HCT116 (cell line): ENCODE measurements around the gene SMG6. TPM values are rescaled to one million over a fixed set of nuclear protein-coding genes. Genes with fewer than 3 reads are reported as not detected.

ENCODE experiments used
- ATAC-seq: fragments of 200-7000 bp; cut with Tn5 transposase; 2 replicates; pipeline ENCODE4 v1.9.1; 2020; ENCODE audit warnings: mild to moderate bottlenecking, moderate library complexity
- BruUV-seq: library from RNA; stranded (reverse); fragments of 400-500 nt; replicated peaks from 2 replicates; lab custom pipeline; 2021; lab: Mats Ljungman, UMichigan
- CTCF ChIA-PET: fragments of 300-600 bp; sonication (Branson Sonifier 250); formaldehyde crosslinking; loops from one replicate; lab custom pipeline; 2021; ENCODE audit warnings: antibody characterized with exemption; lab: Charles Lee
- POLR2A ChIA-PET: fragments of 300-600, 350-600 bp; sonication (Branson Sonifier 250); formaldehyde crosslinking; loops from one replicate; lab custom pipeline; 2021; ENCODE audit warnings: antibody characterized with exemption; lab: Charles Lee
- RAD21 ChIA-PET, 2 experiments: fragments of 300-600 bp; sonication (Branson Sonifier 250); formaldehyde crosslinking; loops; one replicate each; lab custom pipeline; 2023; ENCODE audit warnings: low total read pairs in 2 of 2; ENCODE audit not compliant: uncharacterized antibody in 2 of 2, unreplicated experiment in 2 of 2, low non-redundant PET in 1 of 2; lab: Charles Lee
- DNase-seq: peaks from one replicate; pipeline ENCODE4 v3.0.0-alpha.2; 2010; ENCODE audit warnings: low read depth, low spot score
- H2AFZ ChIP-seq: fragments of 200-600 bp; shearing (Covaris generic), sonication (generic); 2 replicates; pipeline ENCODE4 v1.6.1; 2017; ENCODE audit warnings: low read depth, mixed run types, mixed read lengths, antibody characterized with exemption, low read length; ENCODE audit not compliant: poor library complexity, severe bottlenecking
- H3K27ac ChIP-seq: 2 replicates; pipeline ENCODE4 v1.5.1; 2012; ENCODE audit warnings: low read depth, low read length
- H3K27me3 ChIP-seq: fragments of 200-600 bp; sonication (generic); 2 replicates; pipeline ENCODE4 v1.6.1; 2016; ENCODE audit warnings: mixed run types, low read length, mixed read lengths; ENCODE audit not compliant: insufficient read depth
- H3K36me3 ChIP-seq, 2 experiments: fragments of 200-500 bp in 1 of 2; fragments of 200-600 bp in 1 of 2; sonication (Bioruptor generic) in 1 of 2; sonication (generic) in 1 of 2; 2 replicates each; pipeline versions ENCODE4 v1.5.1 to v1.6.1; 2014 to 2016; ENCODE audit warnings: low read length in 2 of 2, inconsistent platforms in 1 of 2, mixed read lengths in 1 of 2, mixed run types in 1 of 2; ENCODE audit not compliant: insufficient read depth in 2 of 2, control insufficient read depth in 1 of 2
- H3K4me1 ChIP-seq, 2 experiments: fragments of 200-600 bp in 1 of 2; sonication (generic) in 1 of 2; 2 replicates each; pipeline versions ENCODE4 v1.5.1 to v1.6.1; 2012 to 2017; ENCODE audit warnings: low read length in 2 of 2, inconsistent platforms in 1 of 2, mild to moderate bottlenecking in 1 of 2, mixed read lengths in 1 of 2, mixed run types in 1 of 2, moderate library complexity in 1 of 2; ENCODE audit not compliant: insufficient read depth in 2 of 2, control insufficient read depth in 1 of 2
- H3K4me2 ChIP-seq: fragments of 200-600 bp; sonication (generic); 2 replicates; pipeline ENCODE4 v1.6.1; 2017; ENCODE audit warnings: mixed run types, low read length, mixed read lengths
- H3K4me3 ChIP-seq, 2 experiments: fragments of 200-600 bp in 1 of 2; sonication (generic) in 1 of 2; replicated peaks in 1 of 2; 2 replicates each; pipeline ENCODE4 v1.5.1; 2011 to 2016; ENCODE audit warnings: low read length in 2 of 2, control low read depth in 1 of 2, low read depth in 1 of 2, mild to moderate bottlenecking in 1 of 2, mixed read lengths in 1 of 2, mixed run types in 1 of 2
- H3K79me2 ChIP-seq: fragments of 200-600 bp; sonication (generic); 2 replicates; pipeline ENCODE4 v1.6.1; 2017; ENCODE audit warnings: mild to moderate bottlenecking, mixed run types, low read length, moderate library complexity, mixed read lengths; ENCODE audit not compliant: insufficient read depth
- H3K9ac ChIP-seq: fragments of 200-600 bp; sonication (generic); 2 replicates; pipeline ENCODE4 v1.6.1; 2016; ENCODE audit warnings: low read length, mixed read lengths
- H3K9me2 ChIP-seq: fragments of 200-600 bp; sonication (generic), shearing (Covaris generic); 2 replicates; pipeline ENCODE4 v1.6.1; 2017; ENCODE audit warnings: mixed run types, mild to moderate bottlenecking, moderate library complexity; ENCODE audit not compliant: insufficient read depth
- H3K9me3 ChIP-seq, 2 experiments: fragments of 200-500 bp in 1 of 2; fragments of 200-600 bp in 1 of 2; sonication (Bioruptor generic) in 1 of 2; sonication (generic) in 1 of 2; 2 replicates each; pipeline ENCODE4 v1.6.1; 2014 to 2017; ENCODE audit warnings: low read length in 2 of 2, mixed read lengths in 2 of 2, inconsistent platforms in 1 of 2, low read depth in 1 of 2, mild to moderate bottlenecking in 1 of 2, mixed run types in 1 of 2, moderate library complexity in 1 of 2; ENCODE audit not compliant: control insufficient read depth in 1 of 2, insufficient read depth in 1 of 2
- H4K20me1 ChIP-seq: fragments of 200-600 bp; sonication (generic), shearing (Covaris generic); 2 replicates; pipeline ENCODE4 v1.6.1; 2017; ENCODE audit warnings: mixed run types, mild to moderate bottlenecking, moderate library complexity; ENCODE audit not compliant: insufficient read depth
- CEBPB ChIP-seq: IDR thresholded peaks from 2 replicates; pipeline ENCODE4 v1.6.1; 2012; ENCODE audit warnings: low read depth
- EGR1 ChIP-seq: IDR thresholded peaks from 2 replicates; pipeline ENCODE4 v1.6.1; 2012; ENCODE audit warnings: low read depth
- EZH2 ChIP-seq: fragments of 200-600 bp; sonication (generic); IDR thresholded peaks from 2 replicates; pipeline ENCODE4 v1.6.1; 2017; ENCODE audit warnings: antibody characterized with exemption, mixed run types
- EZH2phosphoT487 ChIP-seq: fragments of 200-600 bp; IDR thresholded peaks from 2 replicates; pipeline ENCODE4 v1.6.1; 2018; ENCODE audit warnings: antibody characterized with exemption, borderline replicate concordance
- JUND ChIP-seq: IDR thresholded peaks from 2 replicates; pipeline ENCODE4 v1.6.1; 2012
- POLR2A ChIP-seq: IDR thresholded peaks from 2 replicates; pipeline ENCODE4 v1.7.0; 2011; ENCODE audit warnings: borderline replicate concordance; ENCODE audit not compliant: insufficient read depth, insufficient read length; ENCODE audit errors: extremely low read depth
- RAD21 ChIP-seq: IDR thresholded peaks from 2 replicates; pipeline ENCODE4 v1.6.1; 2012; ENCODE audit warnings: low read depth, mild to moderate bottlenecking
- SP1 ChIP-seq: IDR thresholded peaks from 2 replicates; pipeline ENCODE4 v1.6.1; 2012; ENCODE audit warnings: low read depth
- SRF ChIP-seq: IDR thresholded peaks from 2 replicates; pipeline ENCODE4 v1.6.1; 2012; ENCODE audit warnings: low read depth
- YY1 ChIP-seq: IDR thresholded peaks from 2 replicates; pipeline ENCODE4 v1.6.1; 2011; ENCODE audit warnings: low read length, low read depth, moderate library complexity, mild to moderate bottlenecking; ENCODE audit not compliant: insufficient replicate concordance; ENCODE audit errors: extremely low read depth
- intact Hi-C: fragments of 100-400 bp; cut with micrococcal nuclease; formaldehyde crosslinking; loops from 2 replicates; pipeline ENCODE4 v1.10.0; 2022
- total RNA-seq: library from RNA; stranded (reverse); gene quantifications from one replicate; pipeline ENCODE4 v1.2.1, GENCODE V29; 2021; ENCODE audit not compliant: unreplicated experiment
- TF ChIP-seq, protein P1 (sequence below): IDR thresholded peaks from 2 replicates; pipeline ENCODE4 v1.6.1; 2012
- TF ChIP-seq, protein P2 (sequence below): IDR thresholded peaks from 2 replicates; pipeline ENCODE4 v1.6.1; 2012; ENCODE audit warnings: low read depth
- TF ChIP-seq, protein P3 (sequence below), 3 experiments: fragments of 200-600 bp in 1 of 3; sonication (generic) in 1 of 3; IDR thresholded peaks in 2 of 3; conservative IDR thresholded peaks in 1 of 3; 2 replicates each; pipeline ENCODE4 v1.5.1; 2012 to 2017; ENCODE audit warnings: low read depth in 2 of 3, low read length in 2 of 3, antibody characterized with exemption in 1 of 3, borderline replicate concordance in 1 of 3, control low read depth in 1 of 3, mild to moderate bottlenecking in 1 of 3, mixed read lengths in 1 of 3, mixed run types in 1 of 3, moderate library complexity in 1 of 3; ENCODE audit not compliant: insufficient read depth in 1 of 3

SMG6 gene
- total RNA-seq, 1 experiment from 2014 or later, result 23.1 TPM

DNA sequence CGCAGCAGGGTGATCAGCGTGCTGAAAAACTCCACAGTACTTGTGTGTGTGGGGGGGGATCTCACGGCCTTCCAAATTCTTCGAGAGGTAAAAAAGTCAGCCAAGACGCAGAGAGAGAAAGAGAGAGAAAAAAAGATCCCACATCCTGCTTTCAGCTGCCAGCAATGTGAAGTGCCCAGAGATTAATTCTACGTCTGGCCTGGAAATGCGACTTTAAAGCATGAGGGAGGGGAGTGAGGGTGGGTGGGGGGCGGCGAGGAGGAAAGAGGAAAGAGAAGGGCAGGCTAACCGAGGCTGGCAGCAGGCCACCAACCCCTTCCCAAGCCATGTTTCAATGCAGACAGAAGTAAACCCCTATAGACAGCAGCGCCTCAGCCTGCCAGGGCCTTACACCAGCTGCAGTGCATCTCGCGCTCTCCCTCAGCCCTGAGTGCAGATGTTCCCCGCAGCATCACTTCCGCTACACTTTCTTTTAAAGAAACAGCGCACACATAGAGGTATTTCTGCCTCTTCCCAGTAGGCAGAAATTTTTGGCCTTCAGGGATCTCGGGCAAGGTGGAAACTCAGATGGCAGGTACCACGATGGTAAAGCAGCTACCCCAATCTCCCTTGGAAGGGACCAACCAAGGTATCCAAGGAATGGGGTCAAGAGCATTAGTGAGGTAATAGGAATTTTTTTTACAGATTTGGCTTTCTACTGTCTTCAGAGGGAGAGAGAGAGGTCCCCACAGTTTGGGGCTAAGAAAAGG, 87.8 kb downstream of the SMG6 start:
- no peaks in the 10 kb centered on the region for H3K27me3 ChIP-seq
- no peak for ATAC-seq
- POLR2A ChIA-PET, result no interaction called here
- intact Hi-C loops, result no loop called here
- H3K9me3 ChIP-seq, result no peaks in the 10 kb centered on the region
- H4K20me1 ChIP-seq, result no peaks in the 10 kb centered on the region
- no peaks in the 10 kb centered on the region for H3K9me2 ChIP-seq
- no peak overlapping the region for H3K4me2 ChIP-seq
- TF ChIP-seq, protein P1, sequence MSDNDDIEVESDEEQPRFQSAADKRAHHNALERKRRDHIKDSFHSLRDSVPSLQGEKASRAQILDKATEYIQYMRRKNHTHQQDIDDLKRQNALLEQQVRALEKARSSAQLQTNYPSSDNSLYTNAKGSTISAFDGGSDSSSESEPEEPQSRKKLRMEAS, result no peak
- TF ChIP-seq SRF, result no peak
- no peak for TF ChIP-seq EGR1
- TF ChIP-seq RAD21, result no peak
- no peak for TF ChIP-seq EZH2
- TF ChIP-seq YY1, result no peak
- TF ChIP-seq CEBPB, result no peak
- TF ChIP-seq SP1, result no peak
- no peak for TF ChIP-seq POLR2A
- no peak for TF ChIP-seq EZH2phosphoT487
- TF ChIP-seq, protein P2, sequence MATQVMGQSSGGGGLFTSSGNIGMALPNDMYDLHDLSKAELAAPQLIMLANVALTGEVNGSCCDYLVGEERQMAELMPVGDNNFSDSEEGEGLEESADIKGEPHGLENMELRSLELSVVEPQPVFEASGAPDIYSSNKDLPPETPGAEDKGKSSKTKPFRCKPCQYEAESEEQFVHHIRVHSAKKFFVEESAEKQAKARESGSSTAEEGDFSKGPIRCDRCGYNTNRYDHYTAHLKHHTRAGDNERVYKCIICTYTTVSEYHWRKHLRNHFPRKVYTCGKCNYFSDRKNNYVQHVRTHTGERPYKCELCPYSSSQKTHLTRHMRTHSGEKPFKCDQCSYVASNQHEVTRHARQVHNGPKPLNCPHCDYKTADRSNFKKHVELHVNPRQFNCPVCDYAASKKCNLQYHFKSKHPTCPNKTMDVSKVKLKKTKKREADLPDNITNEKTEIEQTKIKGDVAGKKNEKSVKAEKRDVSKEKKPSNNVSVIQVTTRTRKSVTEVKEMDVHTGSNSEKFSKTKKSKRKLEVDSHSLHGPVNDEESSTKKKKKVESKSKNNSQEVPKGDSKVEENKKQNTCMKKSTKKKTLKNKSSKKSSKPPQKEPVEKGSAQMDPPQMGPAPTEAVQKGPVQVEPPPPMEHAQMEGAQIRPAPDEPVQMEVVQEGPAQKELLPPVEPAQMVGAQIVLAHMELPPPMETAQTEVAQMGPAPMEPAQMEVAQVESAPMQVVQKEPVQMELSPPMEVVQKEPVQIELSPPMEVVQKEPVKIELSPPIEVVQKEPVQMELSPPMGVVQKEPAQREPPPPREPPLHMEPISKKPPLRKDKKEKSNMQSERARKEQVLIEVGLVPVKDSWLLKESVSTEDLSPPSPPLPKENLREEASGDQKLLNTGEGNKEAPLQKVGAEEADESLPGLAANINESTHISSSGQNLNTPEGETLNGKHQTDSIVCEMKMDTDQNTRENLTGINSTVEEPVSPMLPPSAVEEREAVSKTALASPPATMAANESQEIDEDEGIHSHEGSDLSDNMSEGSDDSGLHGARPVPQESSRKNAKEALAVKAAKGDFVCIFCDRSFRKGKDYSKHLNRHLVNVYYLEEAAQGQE, result no peak
- no peak for TF ChIP-seq JUND
- TF ChIP-seq, protein P3, sequence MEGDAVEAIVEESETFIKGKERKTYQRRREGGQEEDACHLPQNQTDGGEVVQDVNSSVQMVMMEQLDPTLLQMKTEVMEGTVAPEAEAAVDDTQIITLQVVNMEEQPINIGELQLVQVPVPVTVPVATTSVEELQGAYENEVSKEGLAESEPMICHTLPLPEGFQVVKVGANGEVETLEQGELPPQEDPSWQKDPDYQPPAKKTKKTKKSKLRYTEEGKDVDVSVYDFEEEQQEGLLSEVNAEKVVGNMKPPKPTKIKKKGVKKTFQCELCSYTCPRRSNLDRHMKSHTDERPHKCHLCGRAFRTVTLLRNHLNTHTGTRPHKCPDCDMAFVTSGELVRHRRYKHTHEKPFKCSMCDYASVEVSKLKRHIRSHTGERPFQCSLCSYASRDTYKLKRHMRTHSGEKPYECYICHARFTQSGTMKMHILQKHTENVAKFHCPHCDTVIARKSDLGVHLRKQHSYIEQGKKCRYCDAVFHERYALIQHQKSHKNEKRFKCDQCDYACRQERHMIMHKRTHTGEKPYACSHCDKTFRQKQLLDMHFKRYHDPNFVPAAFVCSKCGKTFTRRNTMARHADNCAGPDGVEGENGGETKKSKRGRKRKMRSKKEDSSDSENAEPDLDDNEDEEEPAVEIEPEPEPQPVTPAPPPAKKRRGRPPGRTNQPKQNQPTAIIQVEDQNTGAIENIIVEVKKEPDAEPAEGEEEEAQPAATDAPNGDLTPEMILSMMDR (IDR thresholded peaks at IDR 0.05 in 2 of 3, conservative IDR thresholded peaks at IDR 0.05 in 1 of 3; ENCODE audit: borderline replicate concordance in 1 of 3, insufficient read depth in 1 of 3, low read depth in 2 of 3, low read length in 2 of 3), result no peak
- TF ChIP-seq, all 23 proteins: peak for 0
- H3K4me1 ChIP-seq, result no peaks in the 10 kb centered on the region
- no peak overlapping the region for H2AFZ ChIP-seq
- no peak overlapping the region for H3K27ac ChIP-seq
- DNase-seq, result no peak
- H3K79me2 ChIP-seq, result no peaks in the 10 kb centered on the region
- no TSS peak for BruUV-seq
- CTCF ChIA-PET, result no interaction called here
- no peak overlapping the region for H3K4me3 ChIP-seq
- no peak overlapping the region for H3K9ac ChIP-seq
- RAD21 ChIA-PET, result no interaction called here
- H3K36me3 ChIP-seq, result no peaks in the 10 kb centered on the region; a peak in 1 of 4 replicates
